Glutamatergic neuron (in vitro differentiated cells): ENCODE results near the gene GPC6. TPM values are rescaled to one million over a fixed set of nuclear protein-coding genes. Genes with fewer than 3 reads are reported as not detected.

Experiments used
- DNase-seq: peaks from one replicate; pipeline ENCODE4 v3.0.0; 2022
- H3K27ac Mint-ChIP-seq: one replicate; pipeline ENCODE4 v1.8.0; 2020; ENCODE audit warnings: mild to moderate bottlenecking, mixed read lengths, inconsistent platforms; ENCODE audit not compliant: unreplicated experiment
- H3K27me3 Mint-ChIP-seq: one replicate; pipeline ENCODE4 v1.8.0; 2020; ENCODE audit warnings: mild to moderate bottlenecking, moderate library complexity, mixed read lengths, inconsistent platforms; ENCODE audit not compliant: unreplicated experiment
- H3K36me3 Mint-ChIP-seq: one replicate; pipeline ENCODE4 v1.8.0; 2020; ENCODE audit warnings: mild to moderate bottlenecking, mixed read lengths, inconsistent platforms; ENCODE audit not compliant: unreplicated experiment
- H3K4me1 Mint-ChIP-seq: one replicate; pipeline ENCODE4 v1.8.0; 2020; ENCODE audit warnings: mild to moderate bottlenecking, low read depth, mixed read lengths, inconsistent platforms; ENCODE audit not compliant: unreplicated experiment
- H3K4me3 Mint-ChIP-seq: one replicate; pipeline ENCODE4 v1.8.0; 2020; ENCODE audit warnings: mild to moderate bottlenecking, mixed read lengths, inconsistent platforms; ENCODE audit not compliant: unreplicated experiment
- H3K9me3 Mint-ChIP-seq: one replicate; pipeline ENCODE4 v1.8.0; 2020; ENCODE audit warnings: mild to moderate bottlenecking, moderate library complexity, mixed read lengths, inconsistent platforms; ENCODE audit not compliant: unreplicated experiment
- total RNA-seq: library from RNA; stranded (reverse); fragmentation: NEBNext Ultra II Directional; extraction: Animal tissue kit (Norgen Biotek cat#: 25700); gene quantifications from one replicate; pipeline ENCODE4 v1.2.1, GENCODE V29; 2021; ENCODE audit not compliant: unreplicated experiment
- TF ChIP-seq, protein P1 (sequence below): fragments of 200-600 bp; sonication (generic); IDR thresholded peaks from one replicate; pipeline ENCODE4 v1.5.0; 2021; ENCODE audit not compliant: partially characterized antibody, unreplicated experiment

GPC6 gene
- total RNA-seq, 1 donor from 2014 or later = 11.8 TPM

DNA sequence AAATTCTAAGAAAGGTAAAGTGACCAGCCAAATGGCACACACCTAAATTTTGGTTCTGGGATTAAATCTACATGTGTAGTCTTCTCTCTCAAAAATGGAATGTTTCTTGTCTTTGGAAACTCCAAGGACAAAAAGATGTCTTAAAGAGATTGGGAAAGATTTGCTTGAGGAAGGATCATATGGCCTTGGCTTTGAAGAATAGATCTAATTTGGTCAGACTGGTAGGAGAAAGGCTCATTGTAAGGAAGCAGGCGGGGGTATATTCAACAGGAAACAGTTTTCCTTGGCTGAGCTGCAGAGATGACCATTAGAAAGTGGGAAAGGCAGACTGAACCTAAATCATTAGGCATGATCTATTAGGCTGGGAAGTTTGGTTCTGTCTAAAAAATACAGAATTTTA is 887.6 kb downstream of the GPC6 start:
- no peak overlapping the region for H3K27ac Mint-ChIP-seq
- no peak overlapping the region for H3K4me3 Mint-ChIP-seq
- peaks cover 4% of the 10 kb centered on the region for H3K9me3 Mint-ChIP-seq
- no peaks in the 10 kb centered on the region for H3K27me3 Mint-ChIP-seq
- no peak for DNase-seq
- H3K36me3 Mint-ChIP-seq = no peaks in the 10 kb centered on the region
- TF ChIP-seq, protein P1, sequence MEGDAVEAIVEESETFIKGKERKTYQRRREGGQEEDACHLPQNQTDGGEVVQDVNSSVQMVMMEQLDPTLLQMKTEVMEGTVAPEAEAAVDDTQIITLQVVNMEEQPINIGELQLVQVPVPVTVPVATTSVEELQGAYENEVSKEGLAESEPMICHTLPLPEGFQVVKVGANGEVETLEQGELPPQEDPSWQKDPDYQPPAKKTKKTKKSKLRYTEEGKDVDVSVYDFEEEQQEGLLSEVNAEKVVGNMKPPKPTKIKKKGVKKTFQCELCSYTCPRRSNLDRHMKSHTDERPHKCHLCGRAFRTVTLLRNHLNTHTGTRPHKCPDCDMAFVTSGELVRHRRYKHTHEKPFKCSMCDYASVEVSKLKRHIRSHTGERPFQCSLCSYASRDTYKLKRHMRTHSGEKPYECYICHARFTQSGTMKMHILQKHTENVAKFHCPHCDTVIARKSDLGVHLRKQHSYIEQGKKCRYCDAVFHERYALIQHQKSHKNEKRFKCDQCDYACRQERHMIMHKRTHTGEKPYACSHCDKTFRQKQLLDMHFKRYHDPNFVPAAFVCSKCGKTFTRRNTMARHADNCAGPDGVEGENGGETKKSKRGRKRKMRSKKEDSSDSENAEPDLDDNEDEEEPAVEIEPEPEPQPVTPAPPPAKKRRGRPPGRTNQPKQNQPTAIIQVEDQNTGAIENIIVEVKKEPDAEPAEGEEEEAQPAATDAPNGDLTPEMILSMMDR = no peak
- peaks cover 12% of the 10 kb centered on the region for H3K4me1 Mint-ChIP-seq

DNA sequence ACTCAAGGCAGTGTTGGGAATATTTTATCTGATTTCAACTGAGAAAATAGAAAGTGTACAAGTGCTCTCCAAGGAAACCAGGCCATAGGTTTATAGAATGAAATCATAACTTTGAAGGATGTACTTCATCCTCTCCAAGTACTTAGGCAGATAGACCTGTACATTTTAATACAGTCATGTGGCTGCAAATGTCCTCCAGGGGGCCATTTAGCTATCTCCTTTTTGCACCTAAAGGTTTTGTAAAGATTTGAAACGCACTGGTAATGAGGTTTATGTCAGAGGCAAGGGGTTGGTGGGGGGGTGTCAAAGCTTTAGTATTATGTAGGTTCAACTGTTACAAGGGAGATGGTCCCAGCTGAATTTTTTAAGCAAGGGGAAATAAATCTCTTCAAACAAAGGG is 888.4 kb downstream of the GPC6 start:
- no peak overlapping the region for H3K4me3 Mint-ChIP-seq

DNA sequence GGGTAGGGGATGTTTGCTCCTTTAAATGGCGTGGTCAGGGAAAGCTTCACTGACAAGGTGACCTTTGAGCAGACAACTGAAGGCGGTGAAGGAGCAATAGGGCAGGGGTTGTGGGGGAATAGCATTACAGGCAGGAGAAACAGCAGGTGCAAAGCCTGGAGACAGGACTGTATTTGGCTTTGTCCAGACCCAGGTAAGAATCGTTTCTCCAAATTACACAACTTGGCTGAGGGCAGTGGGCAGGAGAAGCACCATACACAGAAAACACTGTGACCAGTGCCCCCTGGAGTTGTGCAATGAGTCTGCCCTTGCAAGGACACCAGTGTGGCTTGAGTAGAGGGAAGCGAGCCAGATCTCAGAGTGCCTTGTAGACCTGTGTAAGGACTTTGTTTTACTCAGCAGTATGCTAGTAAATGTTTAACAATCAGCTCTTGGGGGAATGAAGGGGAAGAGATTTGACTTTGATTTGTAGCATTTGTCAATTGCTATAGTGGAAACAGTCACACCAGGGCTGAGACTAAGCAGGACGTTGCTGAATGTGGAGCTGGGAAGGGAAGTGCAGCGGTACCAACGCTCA is 892.8 kb downstream of the GPC6 start:
- Mint-ChIP-seq H3K27ac (no peak overlapping the region), H3K4me1 (peaks cover 1% of the 10 kb centered on the region), H3K27me3 (no peaks in the 10 kb centered on the region), H3K4me3 (no peak overlapping the region), H3K36me3 (no peaks in the 10 kb centered on the region), H3K9me3 (no peaks in the 10 kb centered on the region)
- no peak for DNase-seq
- TF ChIP-seq, protein P1 = no peak

More for the DNA sequence above, 888.4 kb downstream of the GPC6 start:
- DNase-seq = no peak
- H3K27me3 Mint-ChIP-seq = no peaks in the 10 kb centered on the region
- TF ChIP-seq, protein P1 = peak; percentile 35
- H3K9me3 Mint-ChIP-seq = peaks cover 4% of the 10 kb centered on the region
- no peaks in the 10 kb centered on the region for H3K36me3 Mint-ChIP-seq
- no peak overlapping the region for H3K27ac Mint-ChIP-seq
- peaks cover 6% of the 10 kb centered on the region for H3K4me1 Mint-ChIP-seq

DNA sequence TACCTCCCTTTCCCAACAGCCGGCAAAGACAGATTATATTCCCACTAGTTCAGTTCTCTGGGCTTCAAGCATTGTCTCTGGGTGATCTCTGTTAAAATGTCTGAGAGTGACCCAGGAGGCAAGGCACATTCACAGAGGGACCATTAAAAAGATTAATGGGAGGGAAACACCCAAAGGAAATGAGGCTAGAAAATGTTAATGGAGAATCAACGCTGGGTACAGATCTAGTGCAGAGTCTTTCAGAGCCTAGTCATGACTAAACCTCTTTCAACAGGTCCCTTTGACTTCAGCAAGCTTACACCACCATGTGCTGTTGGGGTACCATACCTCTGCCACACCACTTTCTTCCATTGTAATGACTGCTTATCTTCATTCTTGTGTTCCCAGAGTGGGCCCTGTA is 894.3 kb downstream of the GPC6 start:
- no peak for DNase-seq
- no peak overlapping the region for H3K27ac Mint-ChIP-seq
- no peaks in the 10 kb centered on the region for H3K9me3 Mint-ChIP-seq
- no peaks in the 10 kb centered on the region for H3K27me3 Mint-ChIP-seq
- peaks cover 1% of the 10 kb centered on the region for H3K4me1 Mint-ChIP-seq
- no peaks in the 10 kb centered on the region for H3K36me3 Mint-ChIP-seq
- no peak overlapping the region for H3K4me3 Mint-ChIP-seq
- TF ChIP-seq, protein P1 = no peak

DNA sequence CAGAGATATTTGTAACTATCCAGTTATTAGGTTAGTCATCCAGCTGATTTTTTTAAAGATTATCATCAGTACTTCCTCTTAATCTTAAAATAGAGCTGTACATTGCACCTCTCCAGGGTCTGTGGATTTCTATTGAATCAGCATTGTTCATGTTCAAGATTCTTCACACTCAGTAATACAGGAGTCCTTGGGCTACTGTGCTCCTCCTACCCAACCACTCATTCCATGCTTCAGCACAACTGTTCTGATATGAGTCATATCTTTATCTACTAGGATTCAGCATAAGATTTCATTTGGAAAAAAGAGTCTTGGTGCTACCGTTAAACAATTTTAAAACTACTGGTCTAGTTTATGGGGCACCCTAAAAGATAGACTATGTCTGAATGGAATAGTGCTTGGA is 895.1 kb downstream of the GPC6 start:
- TF ChIP-seq, protein P1 = no peak
- peaks cover 1% of the 10 kb centered on the region for H3K4me1 Mint-ChIP-seq
- no peak for DNase-seq
- H3K27me3 Mint-ChIP-seq = no peaks in the 10 kb centered on the region
- no peaks in the 10 kb centered on the region for H3K36me3 Mint-ChIP-seq
- H3K27ac Mint-ChIP-seq = no peak overlapping the region
- H3K9me3 Mint-ChIP-seq = no peaks in the 10 kb centered on the region
- H3K4me3 Mint-ChIP-seq = no peak overlapping the region
